B cell (primary cell): Measurements from ENCODE around the gene GRK5. TPM values are rescaled to one million over a fixed set of nuclear protein-coding genes. Genes with fewer than 3 reads are reported as not detected.

Experiments
- ATAC-seq: fragments of 200-7000 bp; cut with Tn5 transposase; one replicate; pipeline ENCODE4 v1.10.0; 2021; ENCODE audit warnings: low read depth, mild to moderate bottlenecking, moderate number of reproducible peaks, moderate library complexity
- CTCF ChIA-PET: fragments of 350-600 bp; sonication (Branson Sonifier 250); formaldehyde crosslinking; loops from one replicate; lab custom pipeline; 2021; ENCODE audit warnings: antibody characterized with exemption, inconsistent platforms; lab: Charles Lee
- POLR2A ChIA-PET: fragments of 350-600 bp; sonication (Branson Sonifier 250); formaldehyde crosslinking; loops from one replicate; lab custom pipeline; 2021; ENCODE audit warnings: antibody characterized with exemption; lab: Charles Lee
- DNase-seq: peaks from one replicate; pipeline ENCODE4 v3.0.0; 2013
- H2AFZ ChIP-seq: 2 replicates; pipeline ENCODE4 v1.6.1; 2012; ENCODE audit warnings: mild to moderate bottlenecking, low read depth, low read length; ENCODE audit not compliant: insufficient read depth, poor library complexity, severe bottlenecking
- H3K27ac ChIP-seq, 2 donors: 1 replicate in 1 of 2; 2 replicates in 1 of 2; pipeline ENCODE4 v1.5.1; 2012 to 2013; ENCODE audit warnings: low read length in 2 of 2, mild to moderate bottlenecking in 2 of 2, moderate library complexity in 1 of 2
- H3K27me3 ChIP-seq, 4 experiments: fragments of 200-600 bp in 1 of 4; sonication (generic) in 1 of 4; replicated peaks in 1 of 4; 1 replicate in 2 of 4; 2 replicates in 2 of 4; pipeline versions ENCODE4 v1.6.1 to v1.7.0; 2013 to 2016; ENCODE audit warnings: low read length in 3 of 4, mild to moderate bottlenecking in 2 of 4, mixed read lengths in 1 of 4, moderate library complexity in 1 of 4; ENCODE audit not compliant: insufficient read depth in 4 of 4, control insufficient read depth in 3 of 4; ENCODE audit errors: control extremely low read depth in 1 of 4
- H3K36me3 ChIP-seq, 2 experiments: replicated peaks in 1 of 2; 1 replicate in 1 of 2; 2 replicates in 1 of 2; pipeline versions ENCODE4 v1.6.1 to v1.7.1; 2013; ENCODE audit warnings: low read length in 1 of 2; ENCODE audit not compliant: insufficient read depth in 2 of 2, control insufficient read depth in 1 of 2; ENCODE audit errors: control extremely low read depth in 1 of 2, extremely low read depth in 1 of 2
- H3K4me1 ChIP-seq, 2 donors: fragments of 200-600 bp in 1 of 2; sonication (generic) in 1 of 2; 1 replicate in 1 of 2; 2 replicates in 1 of 2; pipeline versions ENCODE4 v1.5.1 to v1.6.1; 2013 to 2017; ENCODE audit warnings: low read length in 2 of 2; ENCODE audit not compliant: control insufficient read depth in 2 of 2, insufficient read depth in 2 of 2
- H3K4me2 ChIP-seq: replicated peaks from 2 replicates; pipeline ENCODE3; 2012; ENCODE audit warnings: mild to moderate bottlenecking, low read depth, low read length; ENCODE audit not compliant: poor library complexity, severe bottlenecking
- H3K4me3 ChIP-seq, 5 experiments: fragments of 200-600 bp in 1 of 5; sonication (generic) in 1 of 5; 1 replicate in 3 of 5; 2 replicates in 2 of 5; pipeline versions ENCODE4 v1.5.1 to v1.7.0; 2011 to 2016; ENCODE audit warnings: low read length in 4 of 5, mild to moderate bottlenecking in 4 of 5, low read depth in 2 of 5, control low read depth in 1 of 5, moderate library complexity in 1 of 5; ENCODE audit not compliant: insufficient read depth in 1 of 5; ENCODE audit errors: control extremely low read depth in 1 of 5, extremely low read depth in 1 of 5
- H3K79me2 ChIP-seq: fragments of 200-600 bp; sonication (generic); one replicate; pipeline ENCODE4 v1.6.0; 2016; ENCODE audit warnings: low read length; ENCODE audit not compliant: control insufficient read depth, insufficient read depth
- H3K9ac ChIP-seq: fragments of 200-600 bp; sonication (generic); 2 replicates; pipeline ENCODE4 v1.6.1; 2017; ENCODE audit warnings: mild to moderate bottlenecking, low read length, moderate library complexity
- H3K9me3 ChIP-seq, 3 donors: one replicate each; pipeline versions ENCODE4 v1.6.1 to v1.7.1; 2013; ENCODE audit warnings: low read length in 2 of 3; ENCODE audit not compliant: control insufficient read depth in 2 of 3, insufficient read depth in 1 of 3; ENCODE audit errors: control extremely low read depth in 1 of 3
- H4K20me1 ChIP-seq: 2 replicates; pipeline ENCODE4 v1.6.0; 2012; ENCODE audit warnings: mild to moderate bottlenecking, low read length; ENCODE audit not compliant: insufficient read depth, control insufficient read depth, poor library complexity, severe bottlenecking
- H3K27ac Mint-ChIP-seq: one replicate; pipeline ENCODE4 v1.8.0; 2021; ENCODE audit warnings: mixed read lengths
- H3K27me3 Mint-ChIP-seq: one replicate; pipeline ENCODE4 v1.8.0; 2021; ENCODE audit warnings: mixed read lengths
- H3K4me1 Mint-ChIP-seq: one replicate; pipeline ENCODE4 v1.8.0; 2021; ENCODE audit warnings: mixed read lengths
- H3K4me3 Mint-ChIP-seq: one replicate; pipeline ENCODE4 v1.8.0; 2021; ENCODE audit warnings: mixed read lengths
- H3K9me3 Mint-ChIP-seq: one replicate; pipeline ENCODE4 v1.8.0; 2022; ENCODE audit warnings: mixed read lengths; ENCODE audit not compliant: insufficient read depth
- EZH2 ChIP-seq: IDR thresholded peaks from 2 replicates; pipeline ENCODE4 v1.6.1; 2012; ENCODE audit warnings: borderline replicate concordance, low read depth, mild to moderate bottlenecking, moderate library complexity, low read length; ENCODE audit not compliant: insufficient read depth, poor library complexity, severe bottlenecking
- WGBS: methylation state at CpG from one replicate; pipeline ENCODE4 v1.1.5; 2013; ENCODE audit warnings: missing lambda C conversion rate; ENCODE audit not compliant: insufficient coverage; 5-methylcytosine and 5-hydroxymethylcytosine counted together
- intact Hi-C: fragments of 100-400 bp; cut with micrococcal nuclease; formaldehyde crosslinking; loops from one replicate; pipeline ENCODE4 v1.10.0; 2022
- polyA plus RNA-seq: library from polyadenylated mRNA; depleted of rRNA; stranded (reverse); fragments of >200 nt; gene quantifications from 2 replicates; pipeline ENCODE4 v1.2.3, GENCODE V29; 2012
- total RNA-seq, 2 donors: library from RNA; stranded (reverse); fragments of 120-200 nt in 1 of 2; gene quantifications; 1 replicate in 1 of 2; 2 replicates in 1 of 2; pipeline versions ENCODE4 v1.2.3 to v1.2.4, GENCODE V29; 2013 to 2022
- TF ChIP-seq, protein P1 (sequence below): fragments of 200-600 bp; IDR thresholded peaks from one replicate; pipeline ENCODE4 v1.8.0; 2022; ENCODE audit warnings: antibody characterized with exemption, mild to moderate bottlenecking

Gene GRK5
- total and polyA plus RNA-seq, 2 donors (not counting 1 experiment from before 2014, with no cell fraction given), result 21.9 to 54.8 TPM

DNA sequence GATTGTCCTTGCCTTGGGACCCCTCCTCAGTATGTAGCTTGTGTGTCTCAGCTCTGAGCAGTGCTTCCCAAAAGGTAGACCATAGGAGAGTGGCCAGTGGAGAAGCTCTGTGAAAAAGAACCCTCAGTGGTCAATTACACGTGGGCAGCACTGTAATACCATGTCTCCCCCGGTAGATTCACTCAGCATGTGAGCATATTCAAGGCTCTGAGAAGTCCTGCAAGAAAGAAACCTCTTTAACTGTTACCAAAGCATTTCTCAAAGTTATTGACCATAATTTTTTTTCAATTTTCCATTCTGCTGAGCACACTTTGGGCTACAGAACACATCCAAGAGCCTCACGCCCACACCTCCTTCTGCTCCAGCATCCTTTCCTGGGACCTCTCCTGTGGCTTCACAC, 192.1 kb downstream of the GRK5 start:
- Histone ChIP-seq H3K27me3 (no peaks in the 10 kb centered on the region), H3K79me2 (peaks cover 48% of the 10 kb centered on the region), H3K4me1 (peaks cover 29% of the 10 kb centered on the region in 2 donors), H2AFZ (no peak overlapping the region), H3K27ac (no peak overlapping the region), H3K9ac (no peak overlapping the region), H3K9me3 (peaks cover 0 to 8% (median 0%) of the 10 kb centered on the region in 3 donors), H3K4me3 (no peak overlapping the region), H4K20me1 (no peaks in the 10 kb centered on the region), H3K4me2 (no peak overlapping the region), H3K36me3 (peaks cover 0 to 39% of the 10 kb centered on the region in 2 experiments)
- ATAC-seq (no peak), DNase-seq (no peak)
- Mint-ChIP-seq H3K27me3 (no peaks in the 10 kb centered on the region), H3K9me3 (no peaks in the 10 kb centered on the region), H3K4me1 (peaks cover 38% of the 10 kb centered on the region), H3K27ac (peak overlapping the region; percentile 39), H3K4me3 (no peak overlapping the region)
- TF ChIP-seq EZH2, result no peak
- TF ChIP-seq, protein P1, sequence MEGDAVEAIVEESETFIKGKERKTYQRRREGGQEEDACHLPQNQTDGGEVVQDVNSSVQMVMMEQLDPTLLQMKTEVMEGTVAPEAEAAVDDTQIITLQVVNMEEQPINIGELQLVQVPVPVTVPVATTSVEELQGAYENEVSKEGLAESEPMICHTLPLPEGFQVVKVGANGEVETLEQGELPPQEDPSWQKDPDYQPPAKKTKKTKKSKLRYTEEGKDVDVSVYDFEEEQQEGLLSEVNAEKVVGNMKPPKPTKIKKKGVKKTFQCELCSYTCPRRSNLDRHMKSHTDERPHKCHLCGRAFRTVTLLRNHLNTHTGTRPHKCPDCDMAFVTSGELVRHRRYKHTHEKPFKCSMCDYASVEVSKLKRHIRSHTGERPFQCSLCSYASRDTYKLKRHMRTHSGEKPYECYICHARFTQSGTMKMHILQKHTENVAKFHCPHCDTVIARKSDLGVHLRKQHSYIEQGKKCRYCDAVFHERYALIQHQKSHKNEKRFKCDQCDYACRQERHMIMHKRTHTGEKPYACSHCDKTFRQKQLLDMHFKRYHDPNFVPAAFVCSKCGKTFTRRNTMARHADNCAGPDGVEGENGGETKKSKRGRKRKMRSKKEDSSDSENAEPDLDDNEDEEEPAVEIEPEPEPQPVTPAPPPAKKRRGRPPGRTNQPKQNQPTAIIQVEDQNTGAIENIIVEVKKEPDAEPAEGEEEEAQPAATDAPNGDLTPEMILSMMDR, result no peak
- intact Hi-C loops, result no loop called here
- CTCF ChIA-PET, result interaction anchor here (1.5 kb wide), 1 partner anchor 10 kb away, joined by 3 read pairs; no protein-coding TSS in a partner anchor
- WGBS, result 98% methylated on average over 3 of the region's 3 CpGs
- POLR2A ChIA-PET, result no interaction called here

DNA sequence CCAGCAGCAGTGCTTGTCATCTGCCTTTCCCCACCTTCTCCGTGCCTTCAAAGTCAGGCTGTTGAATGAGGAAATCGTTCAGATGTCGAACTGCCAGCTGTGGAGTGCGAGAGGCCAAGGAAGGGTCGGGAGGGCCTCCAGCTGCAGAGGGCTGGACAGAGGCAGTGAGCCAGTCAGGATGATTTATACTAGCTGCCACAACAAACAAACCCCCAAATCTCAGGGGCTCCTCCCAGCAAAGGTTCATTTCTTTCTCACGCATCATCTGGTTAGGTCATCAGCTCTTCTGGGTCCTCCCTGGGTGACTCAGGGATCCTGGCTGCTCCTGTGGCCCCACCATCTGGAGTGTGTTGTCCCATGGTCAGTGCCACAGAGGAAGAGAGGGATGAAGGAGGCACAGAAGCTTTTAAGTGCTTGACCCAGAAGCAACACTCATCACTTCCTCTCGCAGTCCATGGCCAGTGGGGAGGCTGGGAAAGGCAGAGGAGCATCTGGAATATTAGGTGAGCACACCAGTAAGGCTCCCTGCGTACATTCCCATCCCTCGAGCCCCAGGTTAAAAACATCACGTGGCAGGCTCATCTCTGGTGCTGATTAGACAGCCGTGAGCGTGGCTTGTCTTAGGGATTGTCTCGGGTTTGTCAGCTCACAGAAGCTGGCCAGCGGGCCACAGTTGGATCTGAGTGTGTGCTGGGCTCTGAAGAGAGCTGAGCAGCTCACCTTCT, 194.5 kb downstream of the GRK5 start:
- H2AFZ ChIP-seq, result no peak overlapping the region
- no peak overlapping the region for H3K4me3 ChIP-seq
- H3K27ac ChIP-seq, result peak overlapping the region in 1 of 2 donors; percentile 2
- no peak for ATAC-seq
- DNase-seq, result no peak
- ChIA-PET POLR2A (no interaction called here), CTCF (interaction anchor here (0.6 to 1.8 kb wide), 3 partner anchors 9 to 199 kb away, joined by 3 to 4 read pairs (median 3); no protein-coding TSS in a partner anchor)
- H3K9ac ChIP-seq, result no peak overlapping the region
- peaks cover 5% of the 10 kb centered on the region for H4K20me1 ChIP-seq
- Mint-ChIP-seq H3K9me3 (no peaks in the 10 kb centered on the region), H3K4me1 (peaks cover 32% of the 10 kb centered on the region), H3K4me3 (no peak overlapping the region), H3K27ac (peak overlapping the region; percentile 26), H3K27me3 (no peaks in the 10 kb centered on the region)
- H3K36me3 ChIP-seq, result peaks cover 0 to 39% of the 10 kb centered on the region in 2 experiments
- peaks cover 20% of the 10 kb centered on the region in 2 donors for H3K4me1 ChIP-seq
- H3K4me2 ChIP-seq, result no peak overlapping the region
- TF ChIP-seq, protein P1, result no peak
- TF ChIP-seq EZH2, result no peak
- intact Hi-C loops, result no loop called here
- WGBS, result 83% methylated on average over 13 of the region's 14 CpGs
- H3K9me3 ChIP-seq, result no peaks in the 10 kb centered on the region
- H3K79me2 ChIP-seq, result peaks cover 51% of the 10 kb centered on the region
- no peaks in the 10 kb centered on the region for H3K27me3 ChIP-seq
